CD4-positive, alpha-beta memory T cell (primary cell): ENCODE data around the gene CCDC50. TPM values are rescaled to one million over a fixed set of nuclear protein-coding genes. Genes with fewer than 3 reads are reported as not detected.

ENCODE experiments used
- CTCF ChIA-PET: fragments of 350-600 bp; sonication (Branson Sonifier 250); formaldehyde crosslinking; loops from one replicate; lab custom pipeline; 2021; ENCODE audit warnings: inconsistent platforms; ENCODE audit not compliant: partially characterized antibody; lab: Charles Lee
- POLR2A ChIA-PET: fragments of 350-600 bp; sonication (Branson Sonifier 250); formaldehyde crosslinking; loops from one replicate; lab custom pipeline; 2021; ENCODE audit not compliant: partially characterized antibody; lab: Charles Lee
- DNase-seq, 5 donors: peaks; one replicate each; pipeline versions ENCODE4 v3.0.0 to v3.0.0-alpha.2; 2020 to 2022; ENCODE audit warnings: mixed read lengths in 1 of 5
- H3K27ac ChIP-seq: one replicate; pipeline ENCODE4 v1.7.0; 2013; ENCODE audit warnings: low read depth, low read length
- H3K27me3 ChIP-seq: 2 replicates; pipeline ENCODE4 v1.7.0; 2013; ENCODE audit warnings: mild to moderate bottlenecking, low read length, moderate library complexity; ENCODE audit not compliant: insufficient read depth
- H3K36me3 ChIP-seq: 2 replicates; pipeline ENCODE4 v1.7.0; 2013; ENCODE audit warnings: mild to moderate bottlenecking, low read length, moderate library complexity; ENCODE audit not compliant: insufficient read depth
- H3K4me1 ChIP-seq: 2 replicates; pipeline ENCODE4 v1.7.0; 2013; ENCODE audit warnings: mild to moderate bottlenecking, low read length, moderate library complexity; ENCODE audit not compliant: insufficient read depth
- H3K4me3 ChIP-seq, 2 donors: one replicate each; pipeline ENCODE4 v1.7.0; 2013; ENCODE audit warnings: low read length in 2 of 2, mild to moderate bottlenecking in 1 of 2
- H3K9me3 ChIP-seq, 2 donors: one replicate each; pipeline ENCODE4 v1.7.0; 2013; ENCODE audit warnings: low read length in 2 of 2, control low read depth in 1 of 2; ENCODE audit not compliant: control insufficient read depth in 1 of 2
- H3K27ac Mint-ChIP-seq, 7 donors: one replicate each; pipeline ENCODE4 v1.8.0; 2020 to 2021; ENCODE audit warnings: mixed read lengths in 7 of 7, mild to moderate bottlenecking in 6 of 7, inconsistent platforms in 3 of 7, moderate library complexity in 3 of 7
- H3K27me3 Mint-ChIP-seq, 2 donors: one replicate each; pipeline ENCODE4 v1.8.0; 2020 to 2021; ENCODE audit warnings: mixed read lengths in 2 of 2
- H3K36me3 Mint-ChIP-seq, 2 donors: one replicate each; pipeline ENCODE4 v1.8.0; 2020 to 2021; ENCODE audit warnings: mixed read lengths in 2 of 2, inconsistent platforms in 1 of 2, mild to moderate bottlenecking in 1 of 2
- H3K4me1 Mint-ChIP-seq, 4 donors: one replicate each; pipeline ENCODE4 v1.8.0; 2020 to 2021; ENCODE audit warnings: mixed read lengths in 4 of 4, mild to moderate bottlenecking in 1 of 4
- H3K4me3 Mint-ChIP-seq, 8 donors: one replicate each; pipeline ENCODE4 v1.8.0; 2020 to 2021; ENCODE audit warnings: mixed read lengths in 8 of 8, mild to moderate bottlenecking in 7 of 8, moderate library complexity in 6 of 8, inconsistent platforms in 3 of 8
- H3K9me3 Mint-ChIP-seq, 8 donors: one replicate each; pipeline ENCODE4 v1.8.0; 2020 to 2021; ENCODE audit warnings: mixed read lengths in 8 of 8, mild to moderate bottlenecking in 5 of 8, inconsistent platforms in 3 of 8, moderate library complexity in 1 of 8
- intact Hi-C: fragments of 100-400 bp; cut with micrococcal nuclease; formaldehyde crosslinking; loops from one replicate; pipeline ENCODE4 v1.15.1; 2023
- polyA plus RNA-seq, 2 donors: library from polyadenylated mRNA; unstranded; fragments of 300-500 nt; fragmentation: Illumina TruSeq; gene quantifications; one replicate each; pipeline ENCODE4 v1.2.3, GENCODE V29; 2021
- total RNA-seq, 2 experiments: library from RNA; stranded (reverse); gene quantifications; one replicate each; pipeline ENCODE4 v1.2.3, GENCODE V29; 2021

Gene CCDC50
- total and polyA plus RNA-seq, 4 experiments from 2014 or later, result 3.8 to 10.1 (median 7.2) TPM

DNA sequence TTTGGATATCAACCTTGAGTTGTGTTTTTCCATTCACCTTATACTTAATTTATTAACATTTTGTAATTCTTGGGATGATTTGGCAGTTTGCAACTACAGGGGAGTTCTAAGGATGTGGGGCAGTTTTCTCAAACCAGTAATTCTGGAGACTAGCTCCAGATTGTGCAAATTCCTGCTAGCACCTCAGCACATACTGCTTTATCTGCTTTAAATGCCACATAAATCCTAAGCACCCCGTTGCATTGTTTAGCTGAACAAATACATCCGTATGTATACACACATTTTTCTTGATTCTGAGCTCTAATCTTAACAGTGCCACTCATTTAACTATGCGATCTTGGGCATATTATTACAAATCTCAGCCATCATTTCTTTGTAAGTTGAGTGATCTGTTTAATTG lies 18.0 kb downstream of the CCDC50 start:
- H3K27me3 Mint-ChIP-seq, result no peaks in the 10 kb centered on the region
- ChIA-PET CTCF (no interaction called here), POLR2A (no interaction called here)
- no peaks in the 10 kb centered on the region for H3K27me3 ChIP-seq
- H3K4me1 ChIP-seq, result no peaks in the 10 kb centered on the region
- no peak overlapping the region for H3K27ac ChIP-seq
- no peak for DNase-seq
- no peak overlapping the region for H3K4me3 ChIP-seq
- H3K4me3 Mint-ChIP-seq, result no peak overlapping the region
- H3K36me3 Mint-ChIP-seq, result no peaks in the 10 kb centered on the region
- H3K4me1 Mint-ChIP-seq, result peaks cover 0 to 21% (median 9%) of the 10 kb centered on the region in 4 donors
- H3K9me3 Mint-ChIP-seq, result no peaks in the 10 kb centered on the region
- no peaks in the 10 kb centered on the region for H3K36me3 ChIP-seq
- H3K9me3 ChIP-seq, result no peaks in the 10 kb centered on the region
- H3K27ac Mint-ChIP-seq, result no peak overlapping the region
- intact Hi-C loops, result no loop called here

GRCh38 chr3:191348098-191348497 lies 18.9 kb downstream of the CCDC50 start:
- Mint-ChIP-seq H3K4me3 (no peak overlapping the region), H3K27ac (no peak overlapping the region), H3K4me1 (peaks cover 0 to 21% (median 8%) of the 10 kb centered on the region in 4 donors), H3K36me3 (no peaks in the 10 kb centered on the region), H3K9me3 (no peaks in the 10 kb centered on the region), H3K27me3 (no peaks in the 10 kb centered on the region)
- DNase-seq, result no peak
- H3K36me3 ChIP-seq, result no peaks in the 10 kb centered on the region
- POLR2A ChIA-PET, result no interaction called here
- no peaks in the 10 kb centered on the region for H3K9me3 ChIP-seq
- H3K27ac ChIP-seq, result no peak overlapping the region
- intact Hi-C loops, result no loop called here
- no peaks in the 10 kb centered on the region for H3K27me3 ChIP-seq
- CTCF ChIA-PET, result no interaction called here
- no peak overlapping the region for H3K4me3 ChIP-seq
- no peaks in the 10 kb centered on the region for H3K4me1 ChIP-seq

GRCh38 chr3:191350396-191351090 lies 21.3 kb downstream of the CCDC50 start:
- ChIA-PET CTCF (no interaction called here), POLR2A (no interaction called here)
- H3K27ac ChIP-seq, result no peak overlapping the region
- no peaks in the 10 kb centered on the region for H3K27me3 Mint-ChIP-seq
- H3K36me3 Mint-ChIP-seq, result no peaks in the 10 kb centered on the region
- no peaks in the 10 kb centered on the region for H3K9me3 ChIP-seq
- H3K4me1 ChIP-seq, result peaks cover 7% of the 10 kb centered on the region
- no peaks in the 10 kb centered on the region for H3K36me3 ChIP-seq
- H3K27me3 ChIP-seq, result no peaks in the 10 kb centered on the region
- no peak overlapping the region for H3K4me3 Mint-ChIP-seq
- H3K9me3 Mint-ChIP-seq, result no peaks in the 10 kb centered on the region
- peaks cover 0 to 13% (median 7%) of the 10 kb centered on the region in 4 donors for H3K4me1 Mint-ChIP-seq
- H3K4me3 ChIP-seq, result no peak overlapping the region
- H3K27ac Mint-ChIP-seq, result no peak overlapping the region
- no peak for DNase-seq
- intact Hi-C loops, result no loop called here

- DNase-seq, result no peak
- no peaks in the 10 kb centered on the region for H3K36me3 ChIP-seq
- Mint-ChIP-seq H3K9me3 (no peaks in the 10 kb centered on the region), H3K4me1 (peaks cover 0 to 12% (median 8%) of the 10 kb centered on the region in 4 donors), H3K4me3 (no peak overlapping the region), H3K36me3 (no peaks in the 10 kb centered on the region), H3K27ac (no peak overlapping the region), H3K27me3 (no peaks in the 10 kb centered on the region)
- no peaks in the 10 kb centered on the region for H3K27me3 ChIP-seq
- POLR2A ChIA-PET, result no interaction called here
- intact Hi-C loops, result no loop called here
- no peak overlapping the region for H3K27ac ChIP-seq
- H3K4me3 ChIP-seq, result no peak overlapping the region
- H3K9me3 ChIP-seq, result no peaks in the 10 kb centered on the region
- CTCF ChIA-PET, result no interaction called here
- peaks cover 7% of the 10 kb centered on the region for H3K4me1 ChIP-seq
Observed at GRCh38 chr3:191352014-191352413, 22.8 kb downstream of the CCDC50 start.

DNA sequence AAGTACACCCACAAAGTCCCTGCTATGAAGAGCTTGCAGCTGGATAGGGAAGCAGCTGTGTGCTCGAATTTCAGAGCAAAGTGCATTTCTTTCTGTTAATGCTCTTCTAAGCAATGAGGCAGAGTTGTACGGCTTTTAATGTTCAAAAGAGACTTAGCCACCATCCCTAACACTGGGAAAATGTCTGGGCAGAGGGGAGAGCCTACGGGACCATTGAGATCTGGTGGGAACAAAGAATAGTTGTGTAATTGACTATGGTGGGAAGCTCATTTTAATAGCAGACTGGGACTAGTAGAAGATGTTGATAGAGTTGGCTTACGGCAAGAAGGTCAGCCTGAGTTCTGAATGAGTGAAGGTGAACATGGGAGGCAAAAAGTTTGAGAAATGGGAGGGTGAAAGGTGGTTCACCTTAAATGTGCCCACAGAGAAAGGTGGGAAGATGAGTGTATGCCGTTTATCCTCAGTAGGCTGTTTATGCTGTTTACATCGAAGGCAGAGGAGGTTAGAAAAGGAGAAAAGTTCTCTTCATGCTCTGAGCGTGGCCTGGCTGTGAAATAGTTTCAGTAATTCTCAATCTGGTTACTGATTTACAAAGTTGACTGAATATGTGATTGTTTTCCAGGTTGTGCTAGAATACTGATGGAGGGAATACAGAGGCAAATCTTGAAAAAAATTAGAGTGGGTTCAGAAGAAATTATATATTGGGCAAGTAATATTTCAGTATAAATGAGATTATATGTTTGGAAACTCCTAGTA lies 24.0 kb downstream of the CCDC50 start:
- Histone ChIP-seq H3K27me3 (no peaks in the 10 kb centered on the region), H3K4me1 (peaks cover 7% of the 10 kb centered on the region), H3K4me3 (no peak overlapping the region), H3K9me3 (no peaks in the 10 kb centered on the region), H3K36me3 (no peaks in the 10 kb centered on the region), H3K27ac (no peak overlapping the region)
- ChIA-PET CTCF (interaction anchor here (0.6 kb wide), 1 partner anchor 16 kb away, joined by 3 read pairs; no protein-coding TSS in a partner anchor), POLR2A (no interaction called here)
- Mint-ChIP-seq H3K27ac (no peak overlapping the region), H3K9me3 (no peaks in the 10 kb centered on the region), H3K36me3 (peaks cover 0 to under 1% of the 10 kb centered on the region in 2 donors), H3K4me3 (no peak overlapping the region), H3K4me1 (peaks cover 0 to 17% (median 10%) of the 10 kb centered on the region in 4 donors), H3K27me3 (no peaks in the 10 kb centered on the region)
- intact Hi-C loops, result no loop called here
- DNase-seq, result no peak

DNA sequence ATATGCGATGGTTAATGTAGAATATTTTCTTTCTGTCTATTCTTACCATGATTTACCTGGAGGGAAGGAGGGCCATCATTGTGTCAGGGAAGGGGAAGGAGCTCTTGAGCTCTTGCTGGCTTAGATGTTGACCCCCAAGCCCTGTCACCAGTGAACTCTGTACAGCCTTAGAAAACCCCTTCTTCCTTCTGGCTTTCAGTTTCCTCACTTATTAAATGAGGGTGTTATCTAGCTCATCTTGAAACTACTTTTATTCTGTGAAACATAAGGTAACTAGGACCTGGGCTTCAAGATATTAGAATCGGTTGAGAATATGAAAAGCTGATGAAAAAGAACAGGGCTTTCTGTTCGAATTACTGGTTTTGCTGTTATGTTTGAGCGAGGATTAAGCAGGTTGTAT lies 26.2 kb downstream of the CCDC50 start:
- no peak for DNase-seq
- Histone ChIP-seq H3K4me3 (no peak overlapping the region), H3K27ac (no peak overlapping the region), H3K4me1 (peaks cover 7% of the 10 kb centered on the region), H3K9me3 (no peaks in the 10 kb centered on the region), H3K27me3 (no peaks in the 10 kb centered on the region), H3K36me3 (no peaks in the 10 kb centered on the region)
- ChIA-PET POLR2A (no interaction called here), CTCF (no interaction called here)
- H3K36me3 Mint-ChIP-seq, result peaks cover 0 to 4% of the 10 kb centered on the region in 2 donors
- intact Hi-C loops, result no loop called here
- no peaks in the 10 kb centered on the region for H3K27me3 Mint-ChIP-seq
- H3K9me3 Mint-ChIP-seq, result no peaks in the 10 kb centered on the region
- peaks cover 10 to 21% (median 16%) of the 10 kb centered on the region in 4 donors for H3K4me1 Mint-ChIP-seq
- no peak overlapping the region for H3K4me3 Mint-ChIP-seq
- H3K27ac Mint-ChIP-seq, result no peak overlapping the region

- Histone ChIP-seq H3K4me1 (peaks cover 7% of the 10 kb centered on the region), H3K9me3 (no peaks in the 10 kb centered on the region), H3K4me3 (no peak overlapping the region), H3K36me3 (no peaks in the 10 kb centered on the region), H3K27ac (no peak overlapping the region), H3K27me3 (no peaks in the 10 kb centered on the region)
- Mint-ChIP-seq H3K9me3 (no peaks in the 10 kb centered on the region), H3K27ac (no peak overlapping the region), H3K4me1 (peaks cover 9 to 19% (median 10%) of the 10 kb centered on the region in 4 donors), H3K27me3 (no peaks in the 10 kb centered on the region), H3K36me3 (peaks cover 3 to 12% of the 10 kb centered on the region in 2 donors), H3K4me3 (peak overlapping the region in 1 of 8 donors; percentile 9)
- intact Hi-C loops, result no loop called here
- no peak for DNase-seq
- POLR2A ChIA-PET, result no interaction called here
- CTCF ChIA-PET, result no interaction called here
Observed at GRCh38 chr3:191356631-191357439, 27.6 kb downstream of the CCDC50 start.
